ENCODE measurements around the gene SGIP1. TPM values are rescaled to one million over a fixed set of nuclear protein-coding genes. Genes with fewer than 3 reads are reported as not detected.

Gene SGIP1
- total RNA-seq, 3 donors from 2014 or later: 3.1 to 6.6 (median 3.5) TPM

DNA sequence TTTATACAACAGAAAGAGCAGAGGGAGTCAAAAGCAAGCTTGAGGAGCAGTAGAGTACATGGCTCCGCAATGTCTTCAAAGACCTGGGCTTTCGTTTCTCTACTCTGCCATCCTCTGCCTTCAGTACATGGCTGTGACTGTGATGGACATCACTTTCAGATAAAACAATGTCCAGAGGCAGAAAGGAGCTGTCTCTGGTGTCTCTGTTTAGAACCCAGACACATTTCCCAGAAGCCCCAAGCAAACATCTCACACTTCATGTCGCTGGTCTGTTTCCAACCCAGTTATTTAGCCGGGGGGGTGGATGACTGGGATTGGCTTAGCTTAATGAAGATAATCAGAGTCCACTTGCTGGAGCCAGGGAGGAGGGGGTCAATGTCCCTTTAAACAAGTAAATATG, 25.6 kb downstream of the SGIP1 start:
- no peak for TF ChIP-seq POLR2A (IDR thresholded peaks at IDR 0.05)
- TF ChIP-seq, protein P1, sequence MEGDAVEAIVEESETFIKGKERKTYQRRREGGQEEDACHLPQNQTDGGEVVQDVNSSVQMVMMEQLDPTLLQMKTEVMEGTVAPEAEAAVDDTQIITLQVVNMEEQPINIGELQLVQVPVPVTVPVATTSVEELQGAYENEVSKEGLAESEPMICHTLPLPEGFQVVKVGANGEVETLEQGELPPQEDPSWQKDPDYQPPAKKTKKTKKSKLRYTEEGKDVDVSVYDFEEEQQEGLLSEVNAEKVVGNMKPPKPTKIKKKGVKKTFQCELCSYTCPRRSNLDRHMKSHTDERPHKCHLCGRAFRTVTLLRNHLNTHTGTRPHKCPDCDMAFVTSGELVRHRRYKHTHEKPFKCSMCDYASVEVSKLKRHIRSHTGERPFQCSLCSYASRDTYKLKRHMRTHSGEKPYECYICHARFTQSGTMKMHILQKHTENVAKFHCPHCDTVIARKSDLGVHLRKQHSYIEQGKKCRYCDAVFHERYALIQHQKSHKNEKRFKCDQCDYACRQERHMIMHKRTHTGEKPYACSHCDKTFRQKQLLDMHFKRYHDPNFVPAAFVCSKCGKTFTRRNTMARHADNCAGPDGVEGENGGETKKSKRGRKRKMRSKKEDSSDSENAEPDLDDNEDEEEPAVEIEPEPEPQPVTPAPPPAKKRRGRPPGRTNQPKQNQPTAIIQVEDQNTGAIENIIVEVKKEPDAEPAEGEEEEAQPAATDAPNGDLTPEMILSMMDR (IDR thresholded peaks at IDR 0.05): no peak
- TF ChIP-seq POLR2AphosphoS5 (IDR thresholded peaks at IDR 0.05): no peak
- intact Hi-C loops (cut with DNase I; ENCODE audit: low total_unique reads): no loop called here
- no peak overlapping the region for H3K4me3 ChIP-seq
- no peaks in the 10 kb centered on the region for H3K36me3 ChIP-seq
- no peaks in the 10 kb centered on the region for H3K4me1 ChIP-seq
- no peak for DNase-seq (ENCODE audit: low spot score in 2 of 2)
- no peaks in the 10 kb centered on the region for H3K27me3 ChIP-seq
- no peaks in the 10 kb centered on the region for H3K9me3 ChIP-seq
- no peak overlapping the region for H3K27ac ChIP-seq

DNA sequence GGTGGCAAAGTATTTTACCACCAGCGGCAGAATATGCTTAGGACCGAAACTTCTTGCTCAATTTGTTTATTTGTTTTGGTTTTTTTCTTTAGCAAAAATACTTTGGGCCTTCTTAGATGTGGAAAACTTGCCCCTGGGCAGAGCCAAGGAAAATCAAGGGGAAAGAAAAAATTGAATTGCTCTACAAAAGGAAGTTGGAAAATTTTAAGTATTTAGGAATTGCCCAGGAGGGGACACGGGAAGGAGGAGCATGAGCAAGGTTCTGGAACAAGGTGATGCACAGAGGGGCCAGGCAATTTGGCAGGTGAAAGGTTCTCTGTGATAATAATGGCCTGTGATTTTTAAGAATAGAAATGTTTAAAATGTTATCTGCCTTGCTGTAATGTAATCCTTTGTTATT, 28.6 kb downstream of the SGIP1 start:
- Histone ChIP-seq H3K9me3 (no peaks in the 10 kb centered on the region), H3K4me1 (no peaks in the 10 kb centered on the region), H3K36me3 (no peaks in the 10 kb centered on the region), H3K27me3 (no peaks in the 10 kb centered on the region), H3K4me3 (no peak overlapping the region), H3K27ac (no peak overlapping the region)
- DNase-seq (ENCODE audit: low spot score in 2 of 2): no peak
- TF ChIP-seq, protein P1 (IDR thresholded peaks at IDR 0.05): no peak
- TF ChIP-seq POLR2AphosphoS5 (IDR thresholded peaks at IDR 0.05): no peak
- TF ChIP-seq POLR2A (IDR thresholded peaks at IDR 0.05): no peak
- intact Hi-C loops (cut with DNase I; ENCODE audit: low total_unique reads): no loop called here

DNA sequence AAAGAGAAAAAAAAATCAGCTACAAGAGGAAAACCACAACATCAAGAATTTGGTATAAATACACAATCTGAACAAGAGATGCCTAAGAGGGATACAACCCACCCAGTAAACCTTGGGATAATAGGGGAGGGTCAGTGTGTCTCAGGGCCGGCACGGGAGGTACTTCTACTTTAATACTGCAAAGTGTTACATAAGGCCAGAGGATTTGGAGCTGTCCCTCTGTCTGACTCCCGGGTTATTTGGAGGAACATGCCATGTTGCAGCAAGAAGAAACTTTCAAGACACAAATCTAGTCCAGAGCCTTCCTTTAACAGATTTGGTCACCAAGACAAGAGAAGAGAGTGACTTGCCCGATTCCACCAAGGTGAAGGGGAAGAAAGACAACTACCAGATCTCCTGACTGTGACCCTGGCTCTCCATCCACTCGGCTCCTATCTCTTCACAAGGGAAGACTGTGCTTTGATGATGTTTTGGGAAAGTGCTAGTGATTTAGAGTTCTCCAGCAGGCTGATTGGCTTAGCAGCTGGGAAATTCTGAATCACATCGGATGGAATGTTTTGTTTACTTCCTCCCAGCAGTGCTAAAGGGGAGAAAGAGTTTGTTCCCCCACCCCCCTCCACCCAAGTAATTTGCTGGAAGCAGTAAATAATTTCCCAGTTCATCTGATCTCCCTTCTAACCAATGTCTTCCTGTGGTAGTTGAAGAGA, 29.3 kb downstream of the SGIP1 start:
- TF ChIP-seq POLR2A (IDR thresholded peaks at IDR 0.05): no peak
- no peak for DNase-seq (ENCODE audit: low spot score in 2 of 2)

DNA sequence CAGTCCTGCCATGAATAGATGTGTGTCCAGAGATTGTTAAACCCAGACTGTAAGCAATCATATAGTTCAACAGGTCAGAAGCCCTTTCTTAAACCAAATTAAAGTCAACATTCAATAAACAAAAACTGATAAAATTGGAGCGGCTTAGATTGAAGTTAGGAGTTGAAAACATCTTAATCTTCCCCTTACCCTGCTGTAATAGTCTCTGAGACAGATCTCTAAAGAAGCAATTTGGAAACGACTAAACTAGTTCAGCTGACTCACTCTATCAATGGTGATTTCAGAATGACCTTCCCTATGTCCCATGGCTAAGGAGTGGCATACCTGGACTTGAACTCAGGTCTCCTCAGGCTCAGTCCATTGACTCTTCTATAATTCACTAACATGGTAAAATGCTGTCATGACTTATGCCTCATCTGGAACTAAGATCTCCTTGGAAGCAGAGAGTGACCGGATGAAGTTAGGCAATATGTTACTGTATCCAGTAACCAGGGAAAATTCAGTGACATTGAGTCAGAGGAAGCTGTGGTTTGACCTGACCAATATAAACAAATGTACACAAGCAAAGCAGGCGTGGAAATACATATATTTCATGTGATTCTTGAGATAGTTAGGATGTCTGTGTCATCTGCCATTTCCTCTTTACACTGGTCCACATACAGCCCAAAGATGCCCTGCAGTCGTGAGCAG, 30.1 kb downstream of the SGIP1 start:
- DNase-seq (ENCODE audit: low spot score in 2 of 2): no peak
- TF ChIP-seq, protein P1 (IDR thresholded peaks at IDR 0.05): no peak
- TF ChIP-seq POLR2A (IDR thresholded peaks at IDR 0.05): no peak
- no peak for TF ChIP-seq POLR2AphosphoS5 (IDR thresholded peaks at IDR 0.05)
- Histone ChIP-seq H3K27me3 (no peaks in the 10 kb centered on the region), H3K4me1 (no peaks in the 10 kb centered on the region), H3K27ac (peak overlapping the region in 1 of 2 donors; percentile 61), H3K4me3 (no peak overlapping the region), H3K36me3 (no peaks in the 10 kb centered on the region), H3K9me3 (no peaks in the 10 kb centered on the region)
- intact Hi-C loops (cut with DNase I; ENCODE audit: low total_unique reads): no loop called here

More for the DNA sequence above, 29.3 kb downstream of the SGIP1 start:
- Histone ChIP-seq H3K4me3 (no peak overlapping the region), H3K27ac (peak overlapping the region in 1 of 2 donors; percentile 61), H3K9me3 (no peaks in the 10 kb centered on the region), H3K36me3 (no peaks in the 10 kb centered on the region), H3K27me3 (no peaks in the 10 kb centered on the region), H3K4me1 (no peaks in the 10 kb centered on the region)
- intact Hi-C loops (cut with DNase I; ENCODE audit: low total_unique reads): no loop called here

DNA sequence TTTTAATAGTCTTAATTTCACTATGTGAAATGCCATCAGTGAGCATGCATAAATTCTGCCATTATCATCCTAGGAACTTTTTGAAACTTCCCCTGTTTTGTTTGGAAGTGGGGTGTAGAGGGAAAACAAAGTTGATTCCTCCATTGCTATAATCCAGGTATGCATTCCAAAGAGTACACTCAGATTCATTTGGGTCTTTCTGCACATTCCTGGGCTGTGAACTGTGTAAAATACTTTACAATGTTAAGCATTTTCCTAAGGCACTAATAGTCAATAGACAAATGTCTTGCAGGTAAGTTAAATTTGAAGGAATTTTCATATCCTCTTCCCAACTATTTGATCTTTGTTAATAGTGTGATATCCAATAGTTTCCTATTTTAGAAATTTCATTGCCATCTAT, 36.2 kb downstream of the SGIP1 start:
- no peaks in the 10 kb centered on the region for H3K27me3 ChIP-seq

More for the DNA sequence above, 36.2 kb downstream of the SGIP1 start:
- Histone ChIP-seq H3K4me3 (no peak overlapping the region), H3K36me3 (no peaks in the 10 kb centered on the region), H3K27ac (no peak overlapping the region), H3K9me3 (no peaks in the 10 kb centered on the region), H3K4me1 (no peaks in the 10 kb centered on the region)
- TF ChIP-seq POLR2A (IDR thresholded peaks at IDR 0.05) (no peak), POLR2AphosphoS5 (IDR thresholded peaks at IDR 0.05) (no peak)
- TF ChIP-seq, protein P1 (IDR thresholded peaks at IDR 0.05): no peak
- no peak for DNase-seq (ENCODE audit: low spot score in 2 of 2)
- intact Hi-C loops (cut with DNase I; ENCODE audit: low total_unique reads): no loop called here
